Measurements from ENCODE around the gene CNTNAP2.

CNTNAP2 gene

GRCh38 chr7:146647445-146647844 lies 530.8 kb downstream of the CNTNAP2 start:
- Histone ChIP-seq H3K27ac (ENCODE audit: low read depth in 2 of 2, low read length in 2 of 2) (no peak overlapping the region), H3K9ac (ENCODE audit: low read depth in 1 of 2, low read length in 2 of 2) (no peak overlapping the region), H3K4me1 (ENCODE audit: control insufficient read depth in 2 of 2, insufficient read depth in 2 of 2, low read length in 2 of 2) (no peaks in the 10 kb centered on the region), H3K27me3 (ENCODE audit: control insufficient read depth in 2 of 2, insufficient read depth in 2 of 2, low read length in 2 of 2) (no peaks in the 10 kb centered on the region), H3K9me3 (ENCODE audit: control insufficient read depth in 2 of 2, low read length in 2 of 2) (peaks cover 0 to 2% of the 10 kb centered on the region in 2 donors), H3K36me3 (ENCODE audit: control insufficient read depth in 2 of 2, insufficient read depth in 2 of 2, low read length in 2 of 2) (no peaks in the 10 kb centered on the region), H3K4me3 (ENCODE audit: low read length in 2 of 2) (no peak overlapping the region)

- no peak overlapping the region for H3K27ac ChIP-seq (ENCODE audit: low read depth in 2 of 2, low read length in 2 of 2)
- no peak overlapping the region for H3K4me3 ChIP-seq (ENCODE audit: low read length in 2 of 2)
- H3K36me3 ChIP-seq (ENCODE audit: control insufficient read depth in 2 of 2, insufficient read depth in 2 of 2, low read length in 2 of 2), result no peaks in the 10 kb centered on the region
- H3K4me1 ChIP-seq (ENCODE audit: control insufficient read depth in 2 of 2, insufficient read depth in 2 of 2, low read length in 2 of 2), result no peaks in the 10 kb centered on the region
- no peaks in the 10 kb centered on the region for H3K9me3 ChIP-seq (ENCODE audit: control insufficient read depth in 2 of 2, low read length in 2 of 2)
- H3K27me3 ChIP-seq (ENCODE audit: control insufficient read depth in 2 of 2, insufficient read depth in 2 of 2, low read length in 2 of 2), result no peaks in the 10 kb centered on the region
- H3K9ac ChIP-seq (ENCODE audit: low read depth in 1 of 2, low read length in 2 of 2), result no peak overlapping the region
These were observed 535.6 kb downstream of the CNTNAP2 start for GRCh38 chr7:146652176-146652575.

- no peak overlapping the region for H3K9ac ChIP-seq (ENCODE audit: low read depth in 1 of 2, low read length in 2 of 2)
- H3K4me3 ChIP-seq (ENCODE audit: low read length in 2 of 2), result no peak overlapping the region
- no peaks in the 10 kb centered on the region for H3K36me3 ChIP-seq (ENCODE audit: control insufficient read depth in 2 of 2, insufficient read depth in 2 of 2, low read length in 2 of 2)
- no peak overlapping the region for H3K27ac ChIP-seq (ENCODE audit: low read depth in 2 of 2, low read length in 2 of 2)
- H3K27me3 ChIP-seq (ENCODE audit: control insufficient read depth in 2 of 2, insufficient read depth in 2 of 2, low read length in 2 of 2), result no peaks in the 10 kb centered on the region
- no peaks in the 10 kb centered on the region for H3K9me3 ChIP-seq (ENCODE audit: control insufficient read depth in 2 of 2, low read length in 2 of 2)
- no peaks in the 10 kb centered on the region for H3K4me1 ChIP-seq (ENCODE audit: control insufficient read depth in 2 of 2, insufficient read depth in 2 of 2, low read length in 2 of 2)
These were observed 537.4 kb downstream of the CNTNAP2 start for GRCh38 chr7:146654048-146654447.

GRCh38 chr7:146655928-146656797 lies 539.6 kb downstream of the CNTNAP2 start:
- H3K27me3 ChIP-seq (ENCODE audit: control insufficient read depth in 2 of 2, insufficient read depth in 2 of 2, low read length in 2 of 2), result no peaks in the 10 kb centered on the region
- no peaks in the 10 kb centered on the region for H3K4me1 ChIP-seq (ENCODE audit: control insufficient read depth in 2 of 2, insufficient read depth in 2 of 2, low read length in 2 of 2)
- no peaks in the 10 kb centered on the region for H3K9me3 ChIP-seq (ENCODE audit: control insufficient read depth in 2 of 2, low read length in 2 of 2)
- no peaks in the 10 kb centered on the region for H3K36me3 ChIP-seq (ENCODE audit: control insufficient read depth in 2 of 2, insufficient read depth in 2 of 2, low read length in 2 of 2)
- H3K27ac ChIP-seq (ENCODE audit: low read depth in 2 of 2, low read length in 2 of 2), result no peak overlapping the region
- H3K9ac ChIP-seq (ENCODE audit: low read depth in 1 of 2, low read length in 2 of 2), result no peak overlapping the region
- H3K4me3 ChIP-seq (ENCODE audit: low read length in 2 of 2), result no peak overlapping the region

GRCh38 chr7:146656988-146657387 lies 540.4 kb downstream of the CNTNAP2 start:
- no peak overlapping the region for H3K27ac ChIP-seq (ENCODE audit: low read depth in 2 of 2, low read length in 2 of 2)
- no peak overlapping the region for H3K9ac ChIP-seq (ENCODE audit: low read depth in 1 of 2, low read length in 2 of 2)
- no peak overlapping the region for H3K4me3 ChIP-seq (ENCODE audit: low read length in 2 of 2)
- no peaks in the 10 kb centered on the region for H3K9me3 ChIP-seq (ENCODE audit: control insufficient read depth in 2 of 2, low read length in 2 of 2)
- no peaks in the 10 kb centered on the region for H3K27me3 ChIP-seq (ENCODE audit: control insufficient read depth in 2 of 2, insufficient read depth in 2 of 2, low read length in 2 of 2)
- no peaks in the 10 kb centered on the region for H3K36me3 ChIP-seq (ENCODE audit: control insufficient read depth in 2 of 2, insufficient read depth in 2 of 2, low read length in 2 of 2)
- H3K4me1 ChIP-seq (ENCODE audit: control insufficient read depth in 2 of 2, insufficient read depth in 2 of 2, low read length in 2 of 2), result no peaks in the 10 kb centered on the region

- no peak overlapping the region for H3K27ac ChIP-seq (ENCODE audit: low read depth in 2 of 2, low read length in 2 of 2)
- H3K9me3 ChIP-seq (ENCODE audit: control insufficient read depth in 2 of 2, low read length in 2 of 2), result no peaks in the 10 kb centered on the region
- no peaks in the 10 kb centered on the region for H3K4me1 ChIP-seq (ENCODE audit: control insufficient read depth in 2 of 2, insufficient read depth in 2 of 2, low read length in 2 of 2)
- no peak overlapping the region for H3K4me3 ChIP-seq (ENCODE audit: low read length in 2 of 2)
- no peaks in the 10 kb centered on the region for H3K27me3 ChIP-seq (ENCODE audit: control insufficient read depth in 2 of 2, insufficient read depth in 2 of 2, low read length in 2 of 2)
- no peaks in the 10 kb centered on the region for H3K36me3 ChIP-seq (ENCODE audit: control insufficient read depth in 2 of 2, insufficient read depth in 2 of 2, low read length in 2 of 2)
- H3K9ac ChIP-seq (ENCODE audit: low read depth in 1 of 2, low read length in 2 of 2), result no peak overlapping the region
These were observed 542.0 kb downstream of the CNTNAP2 start for GRCh38 chr7:146658604-146659003.

GRCh38 chr7:146659732-146660131 lies 543.1 kb downstream of the CNTNAP2 start:
- H3K9ac ChIP-seq (ENCODE audit: low read depth in 1 of 2, low read length in 2 of 2), result no peak overlapping the region
- H3K27ac ChIP-seq (ENCODE audit: low read depth in 2 of 2, low read length in 2 of 2), result no peak overlapping the region
- H3K4me3 ChIP-seq (ENCODE audit: low read length in 2 of 2), result no peak overlapping the region
- no peaks in the 10 kb centered on the region for H3K9me3 ChIP-seq (ENCODE audit: control insufficient read depth in 2 of 2, low read length in 2 of 2)
- no peaks in the 10 kb centered on the region for H3K27me3 ChIP-seq (ENCODE audit: control insufficient read depth in 2 of 2, insufficient read depth in 2 of 2, low read length in 2 of 2)
- H3K4me1 ChIP-seq (ENCODE audit: control insufficient read depth in 2 of 2, insufficient read depth in 2 of 2, low read length in 2 of 2), result no peaks in the 10 kb centered on the region
- no peaks in the 10 kb centered on the region for H3K36me3 ChIP-seq (ENCODE audit: control insufficient read depth in 2 of 2, insufficient read depth in 2 of 2, low read length in 2 of 2)

- H3K9me3 ChIP-seq (ENCODE audit: control insufficient read depth in 2 of 2, low read length in 2 of 2), result no peaks in the 10 kb centered on the region
- H3K9ac ChIP-seq (ENCODE audit: low read depth in 1 of 2, low read length in 2 of 2), result no peak overlapping the region
- no peak overlapping the region for H3K4me3 ChIP-seq (ENCODE audit: low read length in 2 of 2)
- H3K27me3 ChIP-seq (ENCODE audit: control insufficient read depth in 2 of 2, insufficient read depth in 2 of 2, low read length in 2 of 2), result no peaks in the 10 kb centered on the region
- no peak overlapping the region for H3K27ac ChIP-seq (ENCODE audit: low read depth in 2 of 2, low read length in 2 of 2)
- no peaks in the 10 kb centered on the region for H3K36me3 ChIP-seq (ENCODE audit: control insufficient read depth in 2 of 2, insufficient read depth in 2 of 2, low read length in 2 of 2)
- H3K4me1 ChIP-seq (ENCODE audit: control insufficient read depth in 2 of 2, insufficient read depth in 2 of 2, low read length in 2 of 2), result no peaks in the 10 kb centered on the region
These were observed 544.2 kb downstream of the CNTNAP2 start for GRCh38 chr7:146660839-146661238.

- H3K9ac ChIP-seq (ENCODE audit: low read depth in 1 of 2, low read length in 2 of 2), result no peak overlapping the region
- H3K4me1 ChIP-seq (ENCODE audit: control insufficient read depth in 2 of 2, insufficient read depth in 2 of 2, low read length in 2 of 2), result no peaks in the 10 kb centered on the region
- H3K27ac ChIP-seq (ENCODE audit: low read depth in 2 of 2, low read length in 2 of 2), result no peak overlapping the region
- no peaks in the 10 kb centered on the region for H3K36me3 ChIP-seq (ENCODE audit: control insufficient read depth in 2 of 2, insufficient read depth in 2 of 2, low read length in 2 of 2)
- no peaks in the 10 kb centered on the region for H3K27me3 ChIP-seq (ENCODE audit: control insufficient read depth in 2 of 2, insufficient read depth in 2 of 2, low read length in 2 of 2)
- H3K9me3 ChIP-seq (ENCODE audit: control insufficient read depth in 2 of 2, low read length in 2 of 2), result peaks cover 0 to 2% of the 10 kb centered on the region in 2 donors
- H3K4me3 ChIP-seq (ENCODE audit: low read length in 2 of 2), result no peak overlapping the region
These were observed 544.8 kb downstream of the CNTNAP2 start for GRCh38 chr7:146661435-146661834.

- peaks cover 0 to 7% of the 10 kb centered on the region in 2 donors for H3K9me3 ChIP-seq (ENCODE audit: control insufficient read depth in 2 of 2, low read length in 2 of 2)
- H3K36me3 ChIP-seq (ENCODE audit: control insufficient read depth in 2 of 2, insufficient read depth in 2 of 2, low read length in 2 of 2), result no peaks in the 10 kb centered on the region
- no peaks in the 10 kb centered on the region for H3K4me1 ChIP-seq (ENCODE audit: control insufficient read depth in 2 of 2, insufficient read depth in 2 of 2, low read length in 2 of 2)
These were observed 545.3 kb downstream of the CNTNAP2 start for GRCh38 chr7:146661929-146662328.

More at GRCh38 chr7:146661929-146662328, 545.3 kb downstream of the CNTNAP2 start:
- Histone ChIP-seq H3K9ac (ENCODE audit: low read depth in 1 of 2, low read length in 2 of 2) (no peak overlapping the region), H3K27me3 (ENCODE audit: control insufficient read depth in 2 of 2, insufficient read depth in 2 of 2, low read length in 2 of 2) (no peaks in the 10 kb centered on the region), H3K27ac (ENCODE audit: low read depth in 2 of 2, low read length in 2 of 2) (no peak overlapping the region), H3K4me3 (ENCODE audit: low read length in 2 of 2) (no peak overlapping the region)
